Measurements from ENCODE around the gene C18orf32.

The C18orf32 gene

GRCh38 chr18:49487711-49488310 lies 777 bp upstream of the C18orf32 start:
- Histone ChIP-seq H3K9me3 (replicated peaks; ENCODE audit: insufficient read depth, low read length) (no peaks in the 10 kb centered on the region), H3K4me2 (ENCODE audit: low read depth, low read length) (peak overlapping the region; percentile 53), H4K20me1 (ENCODE audit: insufficient read depth, low read length) (peaks cover 9% of the 10 kb centered on the region; the same call in 1 of the 2 replicates), H3K27me3 (replicated peaks; ENCODE audit: insufficient read depth, low read length) (no peaks in the 10 kb centered on the region), H3K4me3 (ENCODE audit: low read length) (peak overlapping the region; percentile 34), H3K4me1 (ENCODE audit: low read length) (peaks cover 34% of the 10 kb centered on the region), H3F3A (ENCODE audit: insufficient read depth, low read length) (peaks cover 57% of the 10 kb centered on the region), H2AFZ (ENCODE audit: low read length) (no peak overlapping the region), H3K9me2 (replicated peaks; ENCODE audit: insufficient read depth, low read length) (no peaks in the 10 kb centered on the region), H3K27ac (ENCODE audit: low read length) (peak overlapping the region; percentile 85), H3K36me3 (replicated peaks; ENCODE audit: insufficient read depth, low read length) (peaks cover 22% of the 10 kb centered on the region), H3K79me2 (ENCODE audit: low read length) (peaks cover 56% of the 10 kb centered on the region), H3K9ac (ENCODE audit: low read length) (peak overlapping the region; percentile 41; the same call in 1 of the 2 replicates)
- TF ChIP-seq EZH2phosphoT487 (IDR thresholded peaks at IDR 0.05; ENCODE audit: low read length) (no peak), EZH2 (optimal IDR thresholded peaks at IDR 0.05; ENCODE audit: low read depth, low read length) (no peak), CTCF (IDR thresholded peaks at IDR 0.05; ENCODE audit: low read length) (no peak)
- DNase-seq, result no peak

DNA sequence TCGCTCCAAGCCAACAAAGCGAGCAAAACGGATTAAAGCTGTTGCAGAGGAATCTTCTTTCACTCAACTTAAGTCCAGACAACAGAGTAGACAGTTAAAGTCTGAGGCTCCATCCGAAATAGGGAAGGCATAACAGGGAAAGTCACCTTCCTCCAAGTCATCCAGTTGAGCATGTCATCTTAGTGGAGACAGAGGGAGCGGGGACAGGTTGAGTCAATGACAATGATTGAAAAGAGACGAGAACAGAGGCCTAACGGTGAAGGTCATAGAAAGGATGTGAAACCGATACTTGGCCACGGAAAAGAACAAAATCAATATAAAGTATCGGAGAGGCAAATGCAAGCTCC lies 455 bp downstream of the C18orf32 start:
- H3F3A ChIP-seq (ENCODE audit: insufficient read depth, low read length), result peaks cover 50% of the 10 kb centered on the region
- H3K36me3 ChIP-seq (replicated peaks; ENCODE audit: insufficient read depth, low read length), result peaks cover 22% of the 10 kb centered on the region
- TF ChIP-seq EZH2phosphoT487 (IDR thresholded peaks at IDR 0.05; ENCODE audit: low read length) (no peak), CTCF (IDR thresholded peaks at IDR 0.05; ENCODE audit: low read length) (no peak), EZH2 (optimal IDR thresholded peaks at IDR 0.05; ENCODE audit: low read depth, low read length) (no peak)
- H2AFZ ChIP-seq (ENCODE audit: low read length), result peak overlapping the region; percentile 52
- no peaks in the 10 kb centered on the region for H3K9me2 ChIP-seq (replicated peaks; ENCODE audit: insufficient read depth, low read length)
- no peak for DNase-seq
- H3K9ac ChIP-seq (ENCODE audit: low read length), result peak overlapping the region; percentile 56
- peaks cover 31% of the 10 kb centered on the region for H3K4me1 ChIP-seq (ENCODE audit: low read length)
- H4K20me1 ChIP-seq (ENCODE audit: insufficient read depth, low read length), result peaks cover 9% of the 10 kb centered on the region; the same call in 1 of the 2 replicates
- peaks cover 48% of the 10 kb centered on the region for H3K79me2 ChIP-seq (ENCODE audit: low read length)
- peak overlapping the region; percentile 73 for H3K4me3 ChIP-seq (ENCODE audit: low read length)
- peak overlapping the region; percentile 85 for H3K27ac ChIP-seq (ENCODE audit: low read length)
- H3K9me3 ChIP-seq (replicated peaks; ENCODE audit: insufficient read depth, low read length), result no peaks in the 10 kb centered on the region
- no peaks in the 10 kb centered on the region for H3K27me3 ChIP-seq (replicated peaks; ENCODE audit: insufficient read depth, low read length)
- H3K4me2 ChIP-seq (ENCODE audit: low read depth, low read length), result peak overlapping the region; percentile 40

- Histone ChIP-seq H3K27ac (ENCODE audit: low read length) (peak overlapping the region; percentile 85; the same call in 1 of the 2 replicates), H3K9ac (ENCODE audit: low read length) (peak overlapping the region; percentile 56), H3K79me2 (ENCODE audit: low read length) (peaks cover 44% of the 10 kb centered on the region)
These were observed 900 bp downstream of the C18orf32 start for GRCh38 chr18:49486134-49486533.

More at GRCh38 chr18:49486134-49486533, 900 bp downstream of the C18orf32 start:
- H3K27me3 ChIP-seq (replicated peaks; ENCODE audit: insufficient read depth, low read length), result no peaks in the 10 kb centered on the region
- H3K36me3 ChIP-seq (replicated peaks; ENCODE audit: insufficient read depth, low read length), result peaks cover 22% of the 10 kb centered on the region
- H3K4me1 ChIP-seq (ENCODE audit: low read length), result peaks cover 31% of the 10 kb centered on the region
- peak overlapping the region; percentile 52; the same call in 1 of the 2 replicates for H2AFZ ChIP-seq (ENCODE audit: low read length)
- no peak for DNase-seq
- H3F3A ChIP-seq (ENCODE audit: insufficient read depth, low read length), result peaks cover 45% of the 10 kb centered on the region
- peak overlapping the region; percentile 40 for H3K4me2 ChIP-seq (ENCODE audit: low read depth, low read length)
- H4K20me1 ChIP-seq (ENCODE audit: insufficient read depth, low read length), result peaks cover 9% of the 10 kb centered on the region; the same call in 1 of the 2 replicates
- H3K9me2 ChIP-seq (replicated peaks; ENCODE audit: insufficient read depth, low read length), result no peaks in the 10 kb centered on the region
- no peaks in the 10 kb centered on the region for H3K9me3 ChIP-seq (replicated peaks; ENCODE audit: insufficient read depth, low read length)
- TF ChIP-seq CTCF (IDR thresholded peaks at IDR 0.05; ENCODE audit: low read length) (no peak), EZH2 (optimal IDR thresholded peaks at IDR 0.05; ENCODE audit: low read depth, low read length) (no peak), EZH2phosphoT487 (IDR thresholded peaks at IDR 0.05; ENCODE audit: low read length) (no peak)
- peak overlapping the region; percentile 73 for H3K4me3 ChIP-seq (ENCODE audit: low read length)

Data from MM.1S (cell line).